Brain microvascular endothelial cell (primary cell): ENCODE measurements around the gene CNTNAP2.

ENCODE experiments used
- DNase-seq: peaks from one replicate; pipeline ENCODE4 v3.0.0-alpha.2; 2020
- H3K27ac ChIP-seq: fragments of 250-450 bp; sonication (Bioruptor Pico); 2 replicates; pipeline ENCODE4 v1.5.1; 2020; ENCODE audit warnings: mild to moderate bottlenecking, moderate library complexity
- H3K27me3 ChIP-seq: fragments of 250-450 bp; sonication (Bioruptor Pico); replicated peaks from 2 replicates; pipeline ENCODE4 v1.5.1; 2020; ENCODE audit warnings: mild to moderate bottlenecking
- H3K36me3 ChIP-seq: fragments of 250-450 bp; sonication (Bioruptor Pico); replicated peaks from 2 replicates; pipeline ENCODE4 v1.5.1; 2020; ENCODE audit warnings: mild to moderate bottlenecking
- H3K4me3 ChIP-seq: 2 replicates; pipeline ENCODE4 v1.5.1; 2011; ENCODE audit warnings: low read depth, mild to moderate bottlenecking, control low read depth, low read length, moderate library complexity
- CTCF ChIP-seq: IDR thresholded peaks from 2 replicates; pipeline ENCODE4 v1.5.1; 2011; ENCODE audit warnings: low read depth, mild to moderate bottlenecking, moderate library complexity, low read length, control low read depth, inconsistent platforms; ENCODE audit errors: missing control alignments
- in situ Hi-C: cut with HindIII; loops from 2 replicates; pipeline ENCODE4 v1.10.0; 2017; ENCODE audit warnings: low sequenced_read_pairs, low pct_ligation_motif_present

Gene CNTNAP2

GRCh38 chr7:148383651-148384050 is 2267.1 kb downstream of the CNTNAP2 start:
- H3K27ac ChIP-seq: no peak overlapping the region
- TF ChIP-seq CTCF: no peak
- in situ Hi-C loops: no loop called here
- H3K4me3 ChIP-seq: no peak overlapping the region
- no peaks in the 10 kb centered on the region for H3K36me3 ChIP-seq
- no peaks in the 10 kb centered on the region for H3K27me3 ChIP-seq
- no peak for DNase-seq

DNA sequence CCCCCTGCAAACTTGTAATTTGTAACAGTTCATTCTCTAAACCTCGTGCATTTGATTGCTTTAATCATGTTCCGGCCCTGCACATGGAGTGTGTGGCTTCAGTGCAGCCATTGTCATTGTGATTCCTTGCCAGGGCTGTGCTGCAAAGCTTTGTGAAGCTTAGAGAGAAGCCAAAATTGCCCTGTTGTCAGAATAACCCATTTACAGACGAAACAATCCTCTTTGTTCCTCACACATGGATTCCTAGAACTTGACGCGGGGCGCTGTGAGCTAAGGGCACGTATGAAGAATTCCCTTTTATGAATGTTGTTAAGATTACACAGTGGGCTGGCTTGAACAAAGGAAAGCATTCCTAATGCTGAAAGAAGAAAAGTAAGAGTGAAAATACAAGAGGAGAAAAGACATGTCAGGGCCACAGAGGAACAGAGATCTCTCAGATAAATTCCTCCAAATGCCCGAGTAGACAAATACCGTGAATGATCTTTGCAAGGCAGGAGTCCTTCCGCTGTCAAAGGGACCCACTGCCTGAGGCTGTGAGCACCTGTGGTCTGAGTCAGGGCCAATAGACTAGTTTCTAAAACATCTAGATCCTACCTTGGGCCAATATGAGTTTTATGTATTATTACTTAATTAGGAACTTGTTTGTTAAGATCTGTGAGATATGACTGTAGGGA is 2268.5 kb downstream of the CNTNAP2 start:
- TF ChIP-seq CTCF: no peak
- Histone ChIP-seq H3K27ac (no peak overlapping the region), H3K36me3 (no peaks in the 10 kb centered on the region), H3K4me3 (no peak overlapping the region), H3K27me3 (no peaks in the 10 kb centered on the region)
- no peak for DNase-seq
- in situ Hi-C loops: no loop called here

- H3K36me3 ChIP-seq: no peaks in the 10 kb centered on the region
- H3K4me3 ChIP-seq: no peak overlapping the region
- DNase-seq: no peak
- in situ Hi-C loops: no loop called here
- H3K27me3 ChIP-seq: no peaks in the 10 kb centered on the region
- no peak overlapping the region for H3K27ac ChIP-seq
- TF ChIP-seq CTCF: no peak
These were observed 2273.8 kb downstream of the CNTNAP2 start for GRCh38 chr7:148390381-148390780.

DNA sequence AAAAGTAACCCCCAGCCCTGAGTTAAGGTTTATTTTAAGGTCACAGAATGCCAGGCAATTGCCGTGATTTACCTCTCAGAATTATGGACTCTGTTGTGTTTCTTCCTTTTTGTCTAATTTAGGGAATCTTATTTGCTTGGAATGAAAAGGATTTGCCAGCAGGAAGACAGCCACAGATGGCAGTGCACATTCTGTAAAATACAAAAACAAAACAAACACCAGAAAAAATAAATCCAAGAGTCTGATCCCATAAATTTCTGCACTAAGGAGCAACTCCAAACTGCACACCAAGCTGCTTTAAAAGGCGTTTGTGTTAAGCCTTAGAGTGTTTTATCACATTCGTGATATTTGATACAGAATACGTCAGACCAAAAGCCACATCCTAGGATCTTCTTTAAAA is 2275.0 kb downstream of the CNTNAP2 start:
- H3K27me3 ChIP-seq: no peaks in the 10 kb centered on the region
- no peaks in the 10 kb centered on the region for H3K36me3 ChIP-seq
- TF ChIP-seq CTCF: no peak
- no peak overlapping the region for H3K4me3 ChIP-seq
- DNase-seq: no peak
- no peak overlapping the region for H3K27ac ChIP-seq
- in situ Hi-C loops: no loop called here

DNA sequence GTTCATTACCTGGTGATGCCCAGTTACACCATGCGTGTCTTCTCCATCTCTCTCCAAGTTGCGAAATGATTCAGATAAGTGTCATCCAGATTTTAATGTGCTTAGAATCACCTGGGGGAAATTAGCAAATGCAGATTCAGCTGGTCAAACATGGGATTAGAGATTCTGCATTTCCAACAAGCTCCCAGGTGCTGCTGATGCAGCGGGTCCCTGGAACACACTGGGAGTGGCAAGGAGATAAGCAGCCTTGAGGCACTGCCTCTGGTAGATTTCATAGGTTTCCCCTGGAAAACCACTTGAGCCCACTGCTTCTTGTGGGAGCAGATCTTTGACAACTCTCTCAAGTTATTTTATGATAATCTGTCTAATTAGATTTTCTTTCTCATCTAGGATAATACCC is 2278.0 kb downstream of the CNTNAP2 start:
- Histone ChIP-seq H3K27ac (no peak overlapping the region), H3K4me3 (no peak overlapping the region), H3K27me3 (no peaks in the 10 kb centered on the region), H3K36me3 (no peaks in the 10 kb centered on the region)
- in situ Hi-C loops: no loop called here
- TF ChIP-seq CTCF: no peak
- no peak for DNase-seq

DNA sequence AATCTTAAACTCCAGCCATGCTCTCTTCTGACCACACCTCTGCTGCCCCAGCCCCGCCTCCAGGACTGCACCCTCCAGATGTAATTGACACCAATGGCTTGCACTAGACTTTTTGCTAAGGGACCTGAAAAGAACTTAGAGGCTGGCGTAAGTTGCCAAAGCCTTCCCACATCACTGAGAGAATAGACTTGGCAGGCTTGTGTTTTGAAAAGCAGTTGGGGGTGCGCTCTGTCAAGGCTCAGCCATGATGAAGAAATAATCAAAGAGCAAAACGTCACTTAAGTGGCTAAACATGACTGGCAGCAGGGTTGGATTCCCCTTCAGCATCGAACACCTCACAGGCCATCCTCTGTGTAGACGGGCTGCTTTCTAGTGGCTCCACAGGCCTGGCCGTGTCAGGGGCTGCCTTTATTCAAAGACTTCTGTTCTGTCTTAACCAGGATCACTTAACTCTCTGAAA is 2278.8 kb downstream of the CNTNAP2 start:
- Histone ChIP-seq H3K4me3 (no peak overlapping the region), H3K27me3 (no peaks in the 10 kb centered on the region), H3K36me3 (no peaks in the 10 kb centered on the region), H3K27ac (no peak overlapping the region)
- no peak for DNase-seq
- TF ChIP-seq CTCF: no peak
- in situ Hi-C loops: no loop called here
